Liver (tissue), 9 donors: Measurements from ENCODE around the gene COBL. TPM values are rescaled to one million over a fixed set of nuclear protein-coding genes. Genes with fewer than 3 reads are reported as not detected.

Experiments used
- DNase-seq: peaks from one replicate; pipeline ENCODE4 v3.0.0-alpha.2; 2017; ENCODE audit warnings: low spot score
- H3K27ac ChIP-seq, 2 donors: one replicate each; pipeline ENCODE4 v1.7.0; 2013; ENCODE audit warnings: inconsistent platforms in 2 of 2, low read length in 2 of 2, control low read depth in 1 of 2, low read depth in 1 of 2, mild to moderate bottlenecking in 1 of 2
- H3K27me3 ChIP-seq, 4 donors: one replicate each; pipeline versions ENCODE4 v1.6.1 to v1.7.0; 2013; ENCODE audit warnings: low read length in 3 of 4, inconsistent platforms in 1 of 4, mild to moderate bottlenecking in 1 of 4, moderate library complexity in 1 of 4; ENCODE audit not compliant: control insufficient read depth in 4 of 4, insufficient read depth in 4 of 4
- H3K36me3 ChIP-seq, 4 donors: one replicate each; pipeline versions ENCODE4 v1.6.1 to v1.7.0; 2013; ENCODE audit warnings: low read length in 3 of 4, mild to moderate bottlenecking in 3 of 4, low read depth in 1 of 4, moderate library complexity in 1 of 4; ENCODE audit not compliant: control insufficient read depth in 4 of 4, insufficient read depth in 3 of 4
- H3K4me1 ChIP-seq, 4 donors: one replicate each; pipeline versions ENCODE4 v1.6.1 to v1.7.0; 2013; ENCODE audit warnings: low read length in 3 of 4, mild to moderate bottlenecking in 3 of 4, moderate library complexity in 1 of 4; ENCODE audit not compliant: control insufficient read depth in 4 of 4, insufficient read depth in 4 of 4
- H3K4me3 ChIP-seq, 3 donors: one replicate each; pipeline versions ENCODE4 v1.6.1 to v1.7.0; 2013; ENCODE audit warnings: low read length in 3 of 3, control low read depth in 1 of 3, low read depth in 1 of 3, mild to moderate bottlenecking in 1 of 3
- H3K9ac ChIP-seq, 2 donors: one replicate each; pipeline ENCODE4 v1.7.0; 2013; ENCODE audit warnings: low read length in 2 of 2, mild to moderate bottlenecking in 2 of 2, moderate library complexity in 2 of 2, control low read depth in 1 of 2, low read depth in 1 of 2
- H3K9me3 ChIP-seq, 4 donors: one replicate each; pipeline versions ENCODE4 v1.6.1 to v1.7.0; 2013; ENCODE audit warnings: low read length in 3 of 4; ENCODE audit not compliant: control insufficient read depth in 4 of 4
- CTCF ChIP-seq: fragments of 150-350 bp; IDR thresholded peaks from 2 replicates; pipeline ENCODE4 v1.5.1; 2017; ENCODE audit warnings: improper control_type of control experiment, low read depth, low read length; ENCODE audit not compliant: missing input control
- EGR1 ChIP-seq, 2 donors: IDR thresholded peaks; 2 replicates each; pipeline ENCODE4 v1.6.1; 2016 to 2018; ENCODE audit warnings: antibody characterized with exemption in 2 of 2, low read depth in 2 of 2
- FOXA1 ChIP-seq: IDR thresholded peaks from 2 replicates; pipeline ENCODE4 v1.6.1; 2016; ENCODE audit warnings: antibody characterized with exemption
- FOXA2 ChIP-seq: IDR thresholded peaks from 2 replicates; pipeline ENCODE4 v1.6.1; 2016; ENCODE audit warnings: antibody characterized with exemption
- GABPA ChIP-seq, 2 donors: IDR thresholded peaks in 1 of 2; conservative IDR thresholded peaks in 1 of 2; 2 replicates each; pipeline ENCODE4 v1.6.1; 2016; ENCODE audit warnings: antibody characterized with exemption in 2 of 2, mild to moderate bottlenecking in 1 of 2, moderate library complexity in 1 of 2
- HNF4A ChIP-seq, 2 donors: conservative IDR thresholded peaks; 2 replicates each; pipeline ENCODE4 v1.6.1; 2016; ENCODE audit warnings: antibody characterized with exemption in 2 of 2, mild to moderate bottlenecking in 2 of 2
- HNF4G ChIP-seq: IDR thresholded peaks from 2 replicates; pipeline ENCODE4 v1.6.1; 2016; ENCODE audit warnings: antibody characterized with exemption
- JUND ChIP-seq, 2 donors: IDR thresholded peaks; 2 replicates each; pipeline ENCODE4 v1.6.1; 2016; ENCODE audit warnings: antibody characterized with exemption in 2 of 2
- NR2F2 ChIP-seq: IDR thresholded peaks from 2 replicates; pipeline ENCODE4 v1.6.1; 2016; ENCODE audit warnings: antibody characterized with exemption
- RAD21 ChIP-seq, 2 donors: IDR thresholded peaks; 2 replicates each; pipeline ENCODE4 v1.6.1; 2016; ENCODE audit warnings: antibody characterized with exemption in 2 of 2, mild to moderate bottlenecking in 2 of 2
- RXRA ChIP-seq, 2 donors: IDR thresholded peaks; 2 replicates each; pipeline ENCODE4 v1.6.1; 2017 to 2018; ENCODE audit warnings: antibody characterized with exemption in 2 of 2, mild to moderate bottlenecking in 1 of 2
- SP1 ChIP-seq: IDR thresholded peaks from 2 replicates; pipeline ENCODE4 v1.6.1; 2018; ENCODE audit warnings: antibody characterized with exemption, mild to moderate bottlenecking
- TAF1 ChIP-seq: conservative IDR thresholded peaks from 2 replicates; pipeline ENCODE4 v1.6.1; 2016; ENCODE audit warnings: antibody characterized with exemption, mild to moderate bottlenecking
- YY1 ChIP-seq: IDR thresholded peaks from 2 replicates; pipeline ENCODE4 v1.6.1; 2016; ENCODE audit warnings: antibody characterized with exemption, mild to moderate bottlenecking
- WGBS: extraction: QIAGEN DNeasy Blood & Tissue Kit; methylation state at CpG from one replicate; pipeline ENCODE4 v1.1.7; 2013; 5-methylcytosine and 5-hydroxymethylcytosine counted together
- polyA plus RNA-seq, 2 donors: library from polyadenylated mRNA; stranded (reverse) in 1 of 2; unstranded in 1 of 2; fragments of 200-250 nt in 1 of 2; fragments of >200 nt in 1 of 2; fragmentation: Nextera tagmentation in 1 of 2; extraction: Ambion mirVana in 1 of 2; gene quantifications; one replicate each; pipeline versions ENCODE4 v1.2.1 to v1.2.3, GENCODE V29; 2013 to 2015
- total RNA-seq, 2 donors: library from RNA; depleted of rRNA; stranded (reverse); fragments of >200 nt; gene quantifications; one replicate each; pipeline ENCODE4 v1.2.3, GENCODE V29; 2014
- TF ChIP-seq, protein P1 (sequence below): IDR thresholded peaks from 2 replicates; pipeline ENCODE4 v1.6.1; 2016; ENCODE audit warnings: antibody characterized with exemption
- TF ChIP-seq, protein P2 (sequence below): IDR thresholded peaks from 2 replicates; pipeline ENCODE4 v1.6.1; 2016; ENCODE audit warnings: antibody characterized with exemption, mild to moderate bottlenecking
- TF ChIP-seq, protein P3 (sequence below): IDR thresholded peaks from 2 replicates; pipeline ENCODE4 v1.6.1; 2016; ENCODE audit warnings: antibody characterized with exemption
- TF ChIP-seq, protein P4 (sequence below): IDR thresholded peaks from 2 replicates; pipeline ENCODE4 v1.6.1; 2016; ENCODE audit warnings: antibody characterized with exemption
- donor health status: healthy.
- donor health status: healthy.
- donor health status: healthy.
- donor health status: healthy.
- donor health status: healthy.

The COBL gene
- total and polyA plus RNA-seq, 4 donors, result 5.8 to 18.7 (median 10.7) TPM

- H3K9me3 ChIP-seq, result no peaks in the 10 kb centered on the region
- H3K4me3 ChIP-seq, result no peak overlapping the region
- H3K27me3 ChIP-seq, result no peaks in the 10 kb centered on the region
- WGBS, result 84% methylated on average over 8 of the region's 8 CpGs
- peaks cover 2 to 28% (median 17%) of the 10 kb centered on the region in 4 donors for H3K4me1 ChIP-seq
- H3K36me3 ChIP-seq, result no peaks in the 10 kb centered on the region
- no peak overlapping the region for H3K9ac ChIP-seq
- no peak overlapping the region for H3K27ac ChIP-seq
- TF ChIP-seq, protein P1, sequence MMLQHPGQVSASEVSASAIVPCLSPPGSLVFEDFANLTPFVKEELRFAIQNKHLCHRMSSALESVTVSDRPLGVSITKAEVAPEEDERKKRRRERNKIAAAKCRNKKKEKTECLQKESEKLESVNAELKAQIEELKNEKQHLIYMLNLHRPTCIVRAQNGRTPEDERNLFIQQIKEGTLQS, result no peak
- TF ChIP-seq, protein P2, sequence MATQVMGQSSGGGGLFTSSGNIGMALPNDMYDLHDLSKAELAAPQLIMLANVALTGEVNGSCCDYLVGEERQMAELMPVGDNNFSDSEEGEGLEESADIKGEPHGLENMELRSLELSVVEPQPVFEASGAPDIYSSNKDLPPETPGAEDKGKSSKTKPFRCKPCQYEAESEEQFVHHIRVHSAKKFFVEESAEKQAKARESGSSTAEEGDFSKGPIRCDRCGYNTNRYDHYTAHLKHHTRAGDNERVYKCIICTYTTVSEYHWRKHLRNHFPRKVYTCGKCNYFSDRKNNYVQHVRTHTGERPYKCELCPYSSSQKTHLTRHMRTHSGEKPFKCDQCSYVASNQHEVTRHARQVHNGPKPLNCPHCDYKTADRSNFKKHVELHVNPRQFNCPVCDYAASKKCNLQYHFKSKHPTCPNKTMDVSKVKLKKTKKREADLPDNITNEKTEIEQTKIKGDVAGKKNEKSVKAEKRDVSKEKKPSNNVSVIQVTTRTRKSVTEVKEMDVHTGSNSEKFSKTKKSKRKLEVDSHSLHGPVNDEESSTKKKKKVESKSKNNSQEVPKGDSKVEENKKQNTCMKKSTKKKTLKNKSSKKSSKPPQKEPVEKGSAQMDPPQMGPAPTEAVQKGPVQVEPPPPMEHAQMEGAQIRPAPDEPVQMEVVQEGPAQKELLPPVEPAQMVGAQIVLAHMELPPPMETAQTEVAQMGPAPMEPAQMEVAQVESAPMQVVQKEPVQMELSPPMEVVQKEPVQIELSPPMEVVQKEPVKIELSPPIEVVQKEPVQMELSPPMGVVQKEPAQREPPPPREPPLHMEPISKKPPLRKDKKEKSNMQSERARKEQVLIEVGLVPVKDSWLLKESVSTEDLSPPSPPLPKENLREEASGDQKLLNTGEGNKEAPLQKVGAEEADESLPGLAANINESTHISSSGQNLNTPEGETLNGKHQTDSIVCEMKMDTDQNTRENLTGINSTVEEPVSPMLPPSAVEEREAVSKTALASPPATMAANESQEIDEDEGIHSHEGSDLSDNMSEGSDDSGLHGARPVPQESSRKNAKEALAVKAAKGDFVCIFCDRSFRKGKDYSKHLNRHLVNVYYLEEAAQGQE, result no peak
- TF ChIP-seq FOXA2, result no peak
- no peak for TF ChIP-seq FOXA1
- TF ChIP-seq SP1, result no peak
- TF ChIP-seq YY1, result no peak
- no peak for TF ChIP-seq JUND (IDR thresholded peaks at IDR 0.05)
- no peak for TF ChIP-seq HNF4A (conservative IDR thresholded peaks at IDR 0.05)
- TF ChIP-seq RXRA (IDR thresholded peaks at IDR 0.05), result no peak
- TF ChIP-seq, protein P3, sequence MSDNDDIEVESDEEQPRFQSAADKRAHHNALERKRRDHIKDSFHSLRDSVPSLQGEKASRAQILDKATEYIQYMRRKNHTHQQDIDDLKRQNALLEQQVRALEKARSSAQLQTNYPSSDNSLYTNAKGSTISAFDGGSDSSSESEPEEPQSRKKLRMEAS, result no peak
- TF ChIP-seq EGR1 (IDR thresholded peaks at IDR 0.05; ENCODE audit: low read depth in 2 of 2), result no peak
- no peak for TF ChIP-seq HNF4G
- no peak for TF ChIP-seq NR2F2
- no peak for TF ChIP-seq RAD21 (IDR thresholded peaks at IDR 0.05)
- TF ChIP-seq TAF1, result no peak
- no peak for TF ChIP-seq GABPA (IDR thresholded peaks at IDR 0.05 in 1 of 2, conservative IDR thresholded peaks at IDR 0.05 in 1 of 2)
- TF ChIP-seq CTCF, result no peak
- TF ChIP-seq, protein P4, sequence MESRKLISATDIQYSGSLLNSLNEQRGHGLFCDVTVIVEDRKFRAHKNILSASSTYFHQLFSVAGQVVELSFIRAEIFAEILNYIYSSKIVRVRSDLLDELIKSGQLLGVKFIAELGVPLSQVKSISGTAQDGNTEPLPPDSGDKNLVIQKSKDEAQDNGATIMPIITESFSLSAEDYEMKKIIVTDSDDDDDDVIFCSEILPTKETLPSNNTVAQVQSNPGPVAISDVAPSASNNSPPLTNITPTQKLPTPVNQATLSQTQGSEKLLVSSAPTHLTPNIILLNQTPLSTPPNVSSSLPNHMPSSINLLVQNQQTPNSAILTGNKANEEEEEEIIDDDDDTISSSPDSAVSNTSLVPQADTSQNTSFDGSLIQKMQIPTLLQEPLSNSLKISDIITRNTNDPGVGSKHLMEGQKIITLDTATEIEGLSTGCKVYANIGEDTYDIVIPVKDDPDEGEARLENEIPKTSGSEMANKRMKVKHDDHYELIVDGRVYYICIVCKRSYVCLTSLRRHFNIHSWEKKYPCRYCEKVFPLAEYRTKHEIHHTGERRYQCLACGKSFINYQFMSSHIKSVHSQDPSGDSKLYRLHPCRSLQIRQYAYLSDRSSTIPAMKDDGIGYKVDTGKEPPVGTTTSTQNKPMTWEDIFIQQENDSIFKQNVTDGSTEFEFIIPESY, result no peak
- DNase-seq, result no peak
Observed at GRCh38 chr7:51309361-51310130, 7.1 kb downstream of the COBL start.
